GM12872 (cell line): ENCODE results near the gene FTCD.

ENCODE experiments used
- TF ChIP-seq, protein P1 (sequence below): IDR thresholded peaks from 3 replicates; pipeline ENCODE4 v1.5.1; 2011; ENCODE audit warnings: low read depth, mild to moderate bottlenecking, low read length, moderate library complexity; ENCODE audit not compliant: insufficient read depth

The FTCD gene

DNA sequence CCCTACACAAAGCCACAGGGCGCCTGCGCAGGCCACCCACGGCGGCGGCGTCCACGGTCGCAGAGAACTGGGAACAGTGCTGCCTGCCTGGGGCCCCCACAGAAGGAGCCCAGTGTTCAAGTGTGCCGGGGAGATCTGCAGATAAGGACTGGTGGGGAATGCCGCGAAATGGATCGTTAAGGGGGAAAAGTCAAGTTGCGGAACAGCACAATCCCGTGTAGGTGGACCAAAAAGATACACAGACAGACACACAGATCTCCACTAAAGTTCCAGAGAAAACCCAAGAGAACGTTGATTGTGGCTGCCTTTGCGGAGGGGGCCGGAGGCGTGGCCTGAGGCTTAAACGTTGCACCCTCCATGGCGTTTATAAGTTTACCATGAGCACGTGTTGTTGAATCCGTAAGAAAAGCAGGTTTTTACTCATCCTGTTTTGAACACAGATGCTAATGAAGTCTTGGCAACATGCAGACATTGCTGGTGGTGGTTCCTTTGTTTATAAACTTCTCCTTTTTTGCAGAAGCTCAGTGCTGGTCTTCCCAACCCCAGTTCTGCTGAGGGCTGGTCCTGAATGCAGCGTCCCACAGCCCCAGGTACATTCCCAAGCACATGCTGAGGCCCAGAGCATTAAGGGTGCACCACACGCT, 24.8 kb upstream of the FTCD start:
- TF ChIP-seq, protein P1, sequence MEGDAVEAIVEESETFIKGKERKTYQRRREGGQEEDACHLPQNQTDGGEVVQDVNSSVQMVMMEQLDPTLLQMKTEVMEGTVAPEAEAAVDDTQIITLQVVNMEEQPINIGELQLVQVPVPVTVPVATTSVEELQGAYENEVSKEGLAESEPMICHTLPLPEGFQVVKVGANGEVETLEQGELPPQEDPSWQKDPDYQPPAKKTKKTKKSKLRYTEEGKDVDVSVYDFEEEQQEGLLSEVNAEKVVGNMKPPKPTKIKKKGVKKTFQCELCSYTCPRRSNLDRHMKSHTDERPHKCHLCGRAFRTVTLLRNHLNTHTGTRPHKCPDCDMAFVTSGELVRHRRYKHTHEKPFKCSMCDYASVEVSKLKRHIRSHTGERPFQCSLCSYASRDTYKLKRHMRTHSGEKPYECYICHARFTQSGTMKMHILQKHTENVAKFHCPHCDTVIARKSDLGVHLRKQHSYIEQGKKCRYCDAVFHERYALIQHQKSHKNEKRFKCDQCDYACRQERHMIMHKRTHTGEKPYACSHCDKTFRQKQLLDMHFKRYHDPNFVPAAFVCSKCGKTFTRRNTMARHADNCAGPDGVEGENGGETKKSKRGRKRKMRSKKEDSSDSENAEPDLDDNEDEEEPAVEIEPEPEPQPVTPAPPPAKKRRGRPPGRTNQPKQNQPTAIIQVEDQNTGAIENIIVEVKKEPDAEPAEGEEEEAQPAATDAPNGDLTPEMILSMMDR, result no peak

DNA sequence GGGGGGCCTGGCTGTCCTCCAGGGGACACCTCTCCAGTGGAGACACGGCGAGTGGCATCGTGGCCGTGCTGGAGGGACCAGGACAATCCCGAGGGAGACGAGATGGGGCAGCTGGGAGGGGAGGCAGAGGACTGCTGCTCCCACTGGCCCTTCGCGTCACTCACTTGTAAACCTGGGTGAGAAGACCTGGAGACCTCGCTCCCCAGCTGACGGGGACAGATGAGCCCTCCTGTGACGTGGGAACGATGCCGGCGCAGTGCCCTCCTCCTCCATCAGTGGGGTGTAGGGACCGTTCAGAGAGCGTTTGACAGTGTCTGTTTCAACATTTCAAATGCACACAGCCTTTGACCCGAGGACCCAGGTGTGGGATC, 24.3 kb upstream of the FTCD start:
- TF ChIP-seq, protein P1, result no peak

DNA sequence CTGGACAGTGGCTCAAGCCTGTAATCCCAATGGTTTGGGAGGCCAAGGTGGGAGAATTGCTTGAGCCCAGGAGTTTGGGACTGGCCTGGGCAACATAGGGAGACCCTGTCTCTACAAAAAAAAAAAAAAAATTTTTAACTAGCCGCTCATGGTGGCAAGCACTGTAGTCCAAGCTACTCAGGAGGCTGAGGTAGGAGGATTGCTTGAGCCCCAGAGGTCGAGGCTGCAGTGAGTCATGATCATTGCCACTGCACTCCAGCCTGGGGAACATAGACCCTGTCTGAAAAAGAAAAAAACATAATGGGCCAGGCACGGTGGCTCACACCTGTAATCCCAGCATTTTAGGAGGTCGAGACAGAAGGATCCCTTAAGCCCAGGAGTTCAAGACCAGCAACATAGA, 23.6 kb upstream of the FTCD start:
- TF ChIP-seq, protein P1, result no peak

DNA sequence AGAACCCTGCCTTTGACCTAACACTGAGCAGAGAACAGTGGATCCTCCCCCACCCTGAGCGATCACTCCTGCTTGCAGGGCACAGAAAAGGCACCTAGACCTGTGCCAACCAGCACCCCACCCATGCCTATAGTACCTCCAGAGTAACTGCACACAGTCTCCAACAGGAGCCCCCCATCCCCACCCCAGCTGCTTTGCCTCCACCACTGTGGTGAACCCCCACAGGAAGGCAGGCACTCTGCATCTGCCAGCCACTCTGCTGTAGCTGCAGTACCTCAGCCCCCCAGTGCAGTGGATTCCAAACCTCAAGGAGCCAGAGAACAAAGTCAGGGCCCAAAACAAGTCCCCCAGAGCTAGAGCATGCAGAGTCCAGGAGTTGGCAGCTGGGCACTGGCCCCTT, 18.2 kb upstream of the FTCD start:
- TF ChIP-seq, protein P1, result no peak

DNA sequence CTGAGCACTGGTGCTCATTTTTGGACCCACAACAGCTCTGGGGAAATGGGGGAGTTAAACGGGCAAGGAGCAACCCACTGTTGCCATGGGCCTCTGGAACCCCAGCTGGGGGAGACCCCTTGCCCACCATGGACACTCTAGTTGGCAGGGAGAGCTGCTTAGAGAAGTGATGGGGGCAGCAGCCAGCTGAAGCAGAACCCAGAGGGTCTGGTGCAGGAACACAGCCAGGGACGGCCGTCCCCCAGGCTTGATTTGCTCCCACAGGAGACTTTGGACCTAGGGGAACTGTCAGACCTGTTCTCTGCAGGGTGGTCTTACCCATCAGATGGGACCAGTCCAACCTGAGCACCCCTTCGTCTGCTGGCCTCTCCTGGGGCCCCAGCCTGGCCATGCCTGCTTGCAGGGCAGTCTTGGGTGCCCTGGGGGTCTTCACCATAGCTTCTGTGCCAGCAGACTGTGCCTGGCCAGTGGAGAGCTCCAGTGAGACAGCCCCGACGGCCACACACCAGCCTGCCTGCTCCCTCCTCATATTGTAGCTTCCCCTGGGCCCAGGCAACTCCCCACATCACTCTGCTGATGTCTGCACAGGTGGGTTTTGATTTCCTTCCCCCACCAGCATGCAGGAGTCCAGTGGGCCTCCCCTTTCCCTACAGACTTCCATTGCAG, 17.6 kb upstream of the FTCD start:
- TF ChIP-seq, protein P1, result no peak

DNA sequence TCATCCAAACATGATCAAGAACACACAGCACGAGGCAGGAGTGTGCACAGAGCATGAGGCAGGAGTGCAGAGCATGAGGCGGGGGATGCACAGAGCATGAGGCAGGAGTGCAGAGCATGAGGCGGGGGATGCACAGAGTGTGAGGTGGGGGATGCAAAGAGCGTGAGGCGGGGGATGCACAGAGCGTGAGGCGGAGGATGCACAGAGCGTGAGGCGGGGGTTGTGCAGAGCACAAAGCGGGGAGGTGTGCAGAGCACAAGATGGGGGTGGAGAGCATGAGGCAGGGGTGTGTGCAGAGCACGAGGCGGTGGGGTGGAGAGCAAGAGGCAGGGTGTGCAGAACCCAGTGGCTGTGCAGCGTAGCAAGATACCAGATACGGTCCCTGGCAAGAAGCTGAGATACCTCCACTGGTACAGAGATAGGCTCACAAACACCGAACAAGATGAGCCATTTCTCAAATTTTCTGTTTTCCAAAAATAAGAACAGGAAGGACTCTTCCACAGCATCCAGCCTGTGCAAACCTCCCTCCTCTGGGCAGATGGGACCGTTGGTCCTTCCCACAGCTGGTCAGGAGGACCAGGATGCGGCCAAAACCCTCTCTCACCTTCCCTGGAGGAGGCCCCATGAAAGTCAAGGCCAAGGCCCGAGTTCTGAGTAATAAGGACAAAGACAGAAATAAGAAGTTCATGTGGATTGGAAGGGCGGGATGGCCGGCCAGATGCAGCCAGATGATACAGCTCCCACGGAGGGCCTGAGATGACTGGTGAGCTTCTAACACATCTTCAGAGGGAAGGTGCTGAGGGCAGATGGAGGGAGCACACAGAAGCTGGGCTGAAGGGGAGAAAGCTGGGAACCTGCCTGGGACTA, 16.9 kb upstream of the FTCD start:
- TF ChIP-seq, protein P1, result no peak

DNA sequence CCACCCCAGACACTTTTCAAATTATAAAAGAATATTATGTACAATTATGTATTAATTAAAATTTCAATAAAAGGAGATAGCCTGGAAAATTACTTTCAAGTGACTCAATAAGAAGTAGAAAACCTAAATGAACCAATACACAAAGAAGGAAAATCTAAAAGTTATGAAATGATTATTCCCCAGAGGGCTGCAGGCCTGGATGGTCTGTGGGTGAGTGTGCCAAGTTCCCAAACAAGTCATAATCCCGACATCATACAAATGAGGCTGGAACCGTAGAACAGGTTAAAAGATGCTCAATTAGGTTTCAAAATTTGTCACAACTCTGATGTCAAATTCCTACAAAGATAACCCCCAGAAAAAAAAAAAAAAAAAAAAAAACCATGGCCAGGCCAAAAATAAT, 16.2 kb upstream of the FTCD start:
- TF ChIP-seq, protein P1, result no peak
